NT2/D1 (cell line): Measurements from ENCODE around the gene D2HGDH.

Experiments
- DNase-seq: peaks from one replicate; pipeline ENCODE4 v3.0.0-alpha.2; 2011; ENCODE audit warnings: low read depth, low spot score
- H3K27me3 ChIP-seq: 2 replicates; pipeline ENCODE4 v1.6.0; 2011; ENCODE audit warnings: mild to moderate bottlenecking; ENCODE audit not compliant: insufficient read length, insufficient read depth
- H3K36me3 ChIP-seq: 2 replicates; pipeline ENCODE4 v1.6.1; 2011; ENCODE audit warnings: mild to moderate bottlenecking, low read length, mixed read lengths; ENCODE audit not compliant: insufficient read depth, insufficient read length
- H3K4me1 ChIP-seq: 2 replicates; pipeline ENCODE4 v1.5.1; 2011; ENCODE audit not compliant: insufficient read depth, insufficient read length
- H3K4me3 ChIP-seq: 2 replicates; pipeline ENCODE4 v1.5.1; 2011; ENCODE audit warnings: low read depth; ENCODE audit not compliant: insufficient read length
- H3K9ac ChIP-seq: 2 replicates; pipeline ENCODE4 v1.6.0; 2011; ENCODE audit warnings: low read depth; ENCODE audit not compliant: insufficient read length
- H3K9me3 ChIP-seq: 2 replicates; pipeline ENCODE4 v1.5.1; 2011; ENCODE audit warnings: mild to moderate bottlenecking, low read length; ENCODE audit not compliant: insufficient read depth
- SUZ12 ChIP-seq: IDR thresholded peaks from 2 replicates; pipeline ENCODE4 v1.6.1; 2011; ENCODE audit not compliant: insufficient read length, insufficient read depth; ENCODE audit errors: extremely low read depth
- YY1 ChIP-seq: IDR thresholded peaks from 2 replicates; pipeline ENCODE4 v1.6.1; 2011; ENCODE audit not compliant: insufficient read length, insufficient read depth
- ZNF274 ChIP-seq: IDR thresholded peaks from 2 replicates; pipeline ENCODE4 v1.6.1; 2011; ENCODE audit warnings: mild to moderate bottlenecking, low read depth, low read length

The D2HGDH gene

GRCh38 chr2:241701149-241701398 lies 33.4 kb upstream of the D2HGDH start:
- no peaks in the 10 kb centered on the region for H3K27me3 ChIP-seq
- TF ChIP-seq ZNF274, result no peak
- no peak for TF ChIP-seq SUZ12
- no peak for TF ChIP-seq YY1
- H3K36me3 ChIP-seq, result peaks cover 24% of the 10 kb centered on the region
- H3K4me3 ChIP-seq, result peak overlapping the region; percentile 99
- peaks cover 11% of the 10 kb centered on the region for H3K4me1 ChIP-seq
- H3K9me3 ChIP-seq, result peaks cover 7% of the 10 kb centered on the region
- no peak for DNase-seq
- H3K9ac ChIP-seq, result peak overlapping the region; percentile 100

GRCh38 chr2:241701399-241702154 lies 32.9 kb upstream of the D2HGDH start, which contains the start of gene ING5:
Gene ING5 (plus strand): TSS chr2:241702039. CDS start chr2:241702066, 27 bp downstream.
- H3K4me3 ChIP-seq, result peak within 1 kb of the TSS; percentile 99
- peaks cover 11% of the 10 kb centered on the region for H3K4me1 ChIP-seq
- H3K9me3 ChIP-seq, result peaks cover 12% of the 10 kb centered on the region
- DNase-seq, result peak; percentile 90
- peak within 1 kb of the TSS; percentile 100 for H3K9ac ChIP-seq
- TF ChIP-seq SUZ12 (no peak), YY1 (peak; percentile 45)
- H3K27me3 ChIP-seq, result no peaks in the 10 kb centered on the region
- H3K36me3 ChIP-seq, result peaks cover 29% of the 10 kb centered on the region

GRCh38 chr2:241702155-241703031 lies 32.0 kb upstream of the D2HGDH start:
- Histone ChIP-seq H3K36me3 (peaks cover 33% of the 10 kb centered on the region), H3K27me3 (no peaks in the 10 kb centered on the region), H3K4me1 (peaks cover 11% of the 10 kb centered on the region), H3K9me3 (peaks cover 16% of the 10 kb centered on the region), H3K9ac (peak overlapping the region; percentile 100), H3K4me3 (peak overlapping the region; percentile 78)
- DNase-seq, result peak; percentile 75
- TF ChIP-seq ZNF274, result no peak

- DNase-seq, result no peak
- H3K27me3 ChIP-seq, result no peaks in the 10 kb centered on the region
These were observed 31.3 kb upstream of the D2HGDH start for GRCh38 chr2:241703032-241703604.

GRCh38 chr2:241706537-241706936 lies 27.9 kb upstream of the D2HGDH start:
- Histone ChIP-seq H3K36me3 (peaks cover 70% of the 10 kb centered on the region), H3K4me1 (peaks cover 7% of the 10 kb centered on the region), H3K9me3 (peaks cover 16% of the 10 kb centered on the region), H3K27me3 (no peaks in the 10 kb centered on the region), H3K9ac (no peak overlapping the region), H3K4me3 (no peak overlapping the region)
- TF ChIP-seq YY1 (no peak), ZNF274 (no peak), SUZ12 (no peak)
- DNase-seq, result no peak

More at GRCh38 chr2:241703032-241703604, 31.3 kb upstream of the D2HGDH start:
- H3K4me3 ChIP-seq, result peak overlapping the region; percentile 78
- peak overlapping the region; percentile 94 for H3K9ac ChIP-seq
- peaks cover 11% of the 10 kb centered on the region for H3K4me1 ChIP-seq
- peaks cover 16% of the 10 kb centered on the region for H3K9me3 ChIP-seq
- TF ChIP-seq YY1 (no peak), SUZ12 (no peak), ZNF274 (no peak)
- peaks cover 39% of the 10 kb centered on the region for H3K36me3 ChIP-seq

GRCh38 chr2:241708879-241709278 lies 25.6 kb upstream of the D2HGDH start:
- Histone ChIP-seq H3K9ac (no peak overlapping the region), H3K36me3 (peaks cover 86% of the 10 kb centered on the region), H3K9me3 (peaks cover 16% of the 10 kb centered on the region)

GRCh38 chr2:241719093-241719492 lies 15.3 kb upstream of the D2HGDH start:
- DNase-seq, result no peak
- Histone ChIP-seq H3K4me3 (no peak overlapping the region), H3K36me3 (peaks cover 86% of the 10 kb centered on the region), H3K9ac (no peak overlapping the region), H3K27me3 (no peaks in the 10 kb centered on the region), H3K9me3 (peaks cover 36% of the 10 kb centered on the region), H3K4me1 (no peaks in the 10 kb centered on the region)
- TF ChIP-seq YY1 (no peak), SUZ12 (no peak), ZNF274 (no peak)

More at GRCh38 chr2:241708879-241709278, 25.6 kb upstream of the D2HGDH start:
- no peaks in the 10 kb centered on the region for H3K4me1 ChIP-seq
- TF ChIP-seq SUZ12 (no peak), ZNF274 (no peak), YY1 (no peak)
- no peak overlapping the region for H3K4me3 ChIP-seq
- no peak for DNase-seq
- no peaks in the 10 kb centered on the region for H3K27me3 ChIP-seq
